H9 (cell line): ENCODE data around the gene SLC35E4. TPM values are rescaled to one million over a fixed set of nuclear protein-coding genes. Genes with fewer than 3 reads are reported as not detected.

Source experiments
- DNase-seq: peaks from one replicate; pipeline ENCODE4 v3.0.0-alpha.2; 2017
- H2AFZ ChIP-seq: one replicate; pipeline ENCODE4 v1.6.1; 2013; ENCODE audit warnings: mild to moderate bottlenecking, low read length, control low read depth, moderate library complexity
- H2AK5ac ChIP-seq: 2 replicates; pipeline ENCODE4 v1.6.1; 2013; ENCODE audit warnings: low read length, control low read depth, mixed read lengths; ENCODE audit not compliant: insufficient read length
- H2BK120ac ChIP-seq: one replicate; pipeline ENCODE4 v1.6.1; 2013; ENCODE audit warnings: low read depth, mild to moderate bottlenecking, low read length, control low read depth, inconsistent platforms; ENCODE audit not compliant: poor library complexity, severe bottlenecking
- H2BK12ac ChIP-seq: 2 replicates; pipeline ENCODE4 v1.6.1; 2013; ENCODE audit warnings: low read length, control low read depth, mixed read lengths, low read depth; ENCODE audit not compliant: insufficient read length
- H2BK15ac ChIP-seq: 2 replicates; pipeline ENCODE4 v1.6.1; 2013; ENCODE audit warnings: low read depth, low read length, control low read depth
- H2BK20ac ChIP-seq: one replicate; pipeline ENCODE4 v1.6.1; 2013; ENCODE audit warnings: low read depth, mild to moderate bottlenecking, low read length, control low read depth, inconsistent platforms; ENCODE audit not compliant: poor library complexity, severe bottlenecking
- H2BK5ac ChIP-seq: 2 replicates; pipeline ENCODE4 v1.6.1; 2013; ENCODE audit warnings: low read length, control low read depth, mixed read lengths; ENCODE audit not compliant: insufficient read length
- H3K14ac ChIP-seq: 2 replicates; pipeline ENCODE4 v1.6.1; 2013; ENCODE audit warnings: low read length, control low read depth; ENCODE audit not compliant: insufficient read depth
- H3K18ac ChIP-seq: 2 replicates; pipeline ENCODE4 v1.6.1; 2013; ENCODE audit warnings: low read depth, mild to moderate bottlenecking, mixed read lengths, low read length, control low read depth; ENCODE audit not compliant: insufficient read length
- H3K23ac ChIP-seq: 2 replicates; pipeline ENCODE4 v1.6.1; 2013; ENCODE audit warnings: low read length, control low read depth, mixed read lengths, low read depth; ENCODE audit not compliant: insufficient read length
- H3K23me2 ChIP-seq: 2 replicates; pipeline ENCODE4 v1.6.1; 2013; ENCODE audit warnings: low read depth, mild to moderate bottlenecking, mixed read lengths, low read length, control low read depth; ENCODE audit not compliant: insufficient read length, poor library complexity, severe bottlenecking
- H3K27ac ChIP-seq: 2 replicates; pipeline ENCODE4 v1.5.1; 2013; ENCODE audit warnings: low read length, control low read depth, mixed read lengths, low read depth; ENCODE audit not compliant: insufficient read length
- H3K27me3 ChIP-seq: 2 replicates; pipeline ENCODE4 v1.6.1; 2013; ENCODE audit warnings: low read length, control low read depth, inconsistent platforms; ENCODE audit not compliant: insufficient read depth
- H3K4ac ChIP-seq: 2 replicates; pipeline ENCODE4 v1.6.1; 2013; ENCODE audit warnings: low read depth, mild to moderate bottlenecking, control low read depth, inconsistent platforms, low read length, moderate library complexity
- H3K4me1 ChIP-seq: 2 replicates; pipeline ENCODE4 v1.6.1; 2013; ENCODE audit warnings: low read length, control low read depth, inconsistent platforms; ENCODE audit not compliant: insufficient read depth
- H3K4me2 ChIP-seq: 2 replicates; pipeline ENCODE4 v1.6.1; 2013; ENCODE audit warnings: low read length, control low read depth, mixed read lengths; ENCODE audit not compliant: insufficient read length, insufficient read depth
- H3K56ac ChIP-seq: 2 replicates; pipeline ENCODE4 v1.6.1; 2013; ENCODE audit warnings: low read depth, mild to moderate bottlenecking, mixed read lengths, low read length, control low read depth; ENCODE audit not compliant: insufficient read length
- H3K79me1 ChIP-seq: 2 replicates; pipeline ENCODE4 v1.6.1; 2013; ENCODE audit warnings: low read depth, mild to moderate bottlenecking, moderate library complexity, low read length, control low read depth, inconsistent platforms; ENCODE audit not compliant: insufficient read depth, poor library complexity, severe bottlenecking
- H3K79me2 ChIP-seq: 2 replicates; pipeline ENCODE4 v1.6.1; 2013; ENCODE audit warnings: low read length, control low read depth, inconsistent platforms; ENCODE audit not compliant: insufficient read depth
- H3K9ac ChIP-seq: 2 replicates; pipeline ENCODE4 v1.6.1; 2013; ENCODE audit warnings: low read length, control low read depth, mixed read lengths; ENCODE audit not compliant: insufficient read length; ENCODE audit errors: extremely low read depth
- H3K9me3 ChIP-seq: one replicate; pipeline ENCODE4 v1.6.1; 2013; ENCODE audit warnings: low read depth, low read length, inconsistent platforms; ENCODE audit not compliant: control insufficient read depth
- H3T11ph ChIP-seq: one replicate; pipeline ENCODE4 v1.6.1; 2013; ENCODE audit warnings: mild to moderate bottlenecking, low read length, control low read depth, inconsistent platforms
- H4K20me1 ChIP-seq: one replicate; pipeline ENCODE4 v1.6.1; 2013; ENCODE audit not compliant: control insufficient read depth, insufficient read length, insufficient read depth
- H4K5ac ChIP-seq: 2 replicates; pipeline ENCODE4 v1.6.1; 2013; ENCODE audit warnings: low read depth, mild to moderate bottlenecking, mixed read lengths, low read length, control low read depth; ENCODE audit not compliant: insufficient read length
- H4K8ac ChIP-seq: replicated peaks from 2 replicates; pipeline ENCODE4 v1.6.1; 2013; ENCODE audit warnings: low read length, control low read depth, mixed read lengths, low read depth; ENCODE audit not compliant: insufficient read length
- H4K91ac ChIP-seq: 2 replicates; pipeline ENCODE4 v1.6.1; 2013; ENCODE audit warnings: low read depth, mild to moderate bottlenecking, moderate library complexity, mixed read lengths, low read length, control low read depth; ENCODE audit not compliant: insufficient read length
- H3K27ac Mint-ChIP-seq, 3 experiments: 2 replicates in 2 of 3; 3 replicates in 1 of 3; pipeline ENCODE4 v1.8.0; 2020 to 2021; ENCODE audit warnings: mixed read lengths in 3 of 3, mild to moderate bottlenecking in 1 of 3, moderate library complexity in 1 of 3
- H3K27me3 Mint-ChIP-seq: 2 replicates; pipeline ENCODE4 v1.8.0; 2021; ENCODE audit warnings: low read depth, mild to moderate bottlenecking, moderate library complexity, mixed read lengths
- H3K36me3 Mint-ChIP-seq, 3 experiments: 2 replicates in 2 of 3; 3 replicates in 1 of 3; pipeline ENCODE4 v1.8.0; 2020 to 2021; ENCODE audit warnings: low read depth in 3 of 3, mixed read lengths in 3 of 3; ENCODE audit not compliant: insufficient read depth in 1 of 3
- H3K4me1 Mint-ChIP-seq, 2 experiments: 2 replicates each; pipeline ENCODE4 v1.8.0; 2020; ENCODE audit warnings: mixed read lengths in 2 of 2
- H3K4me3 Mint-ChIP-seq, 2 experiments: 2 replicates in 1 of 2; 3 replicates in 1 of 2; pipeline ENCODE4 v1.8.0; 2020 to 2021; ENCODE audit warnings: mild to moderate bottlenecking in 2 of 2, mixed read lengths in 2 of 2, moderate library complexity in 1 of 2
- H3K9me3 Mint-ChIP-seq, 2 experiments: 2 replicates in 1 of 2; 3 replicates in 1 of 2; pipeline ENCODE4 v1.8.0; 2020; ENCODE audit warnings: mild to moderate bottlenecking in 2 of 2, mixed read lengths in 2 of 2, moderate library complexity in 1 of 2
- WGBS: extraction: QIAGEN DNeasy Blood & Tissue Kit; methylation state at CpG from one replicate; pipeline ENCODE4 v1.1.7; 2013; ENCODE audit warnings: missing lambda C conversion rate, low lambda C conversion rate, mixed read lengths; ENCODE audit not compliant: insufficient read length; ENCODE audit errors: extremely low coverage; 5-methylcytosine and 5-hydroxymethylcytosine counted together
- total RNA-seq: library from RNA; stranded (reverse); gene quantifications from 2 replicates; pipeline ENCODE4 v1.2.1, GENCODE V29; 2021
- TF ChIP-seq, protein P1 (sequence below): fragments of 200-600 bp; sonication (generic); conservative IDR thresholded peaks from 3 replicates; pipeline ENCODE4 v1.8.0; 2021; ENCODE audit warnings: antibody characterized with exemption, mild to moderate bottlenecking

SLC35E4 gene
- total RNA-seq, 1 experiment from 2014 or later: 3.7 TPM

DNA sequence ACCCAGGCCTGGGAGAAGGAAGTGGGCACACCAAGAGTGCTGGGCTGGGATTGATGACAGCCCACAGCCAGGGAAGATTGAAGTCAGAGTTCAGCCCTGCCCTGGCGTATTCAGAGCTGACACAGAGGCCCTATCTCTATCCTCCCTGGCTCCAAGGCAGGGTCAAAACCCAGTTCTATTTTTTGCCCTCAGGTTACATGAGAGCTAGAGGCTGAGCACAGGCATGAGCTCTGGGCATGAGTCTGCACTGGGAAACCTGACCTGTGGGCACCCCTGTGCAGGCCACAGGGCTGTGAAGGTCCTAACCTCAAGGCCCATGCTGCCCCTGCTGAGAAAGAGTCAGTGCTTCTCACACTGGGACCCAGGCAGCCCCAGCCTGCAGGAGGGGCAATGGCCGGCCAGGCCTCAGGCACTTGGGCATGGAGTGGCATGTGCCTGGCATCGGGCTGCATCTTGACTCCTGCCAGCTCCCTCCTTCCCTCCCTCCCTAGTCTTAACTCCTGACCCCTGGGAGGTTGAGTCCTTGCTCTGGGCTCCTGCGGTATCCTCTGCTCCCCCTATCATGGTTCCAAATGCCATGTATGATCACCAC lies 5.4 kb downstream of the SLC35E4 start:
- Mint-ChIP-seq H3K9me3 (peaks cover 4 to 5% of the 10 kb centered on the region in 2 experiments; a peak in 4 of 5 replicates), H3K27me3 (peaks cover 4% of the 10 kb centered on the region), H3K36me3 (peaks cover 7 to 19% (median 17%) of the 10 kb centered on the region in 3 experiments; a peak in 6 of 7 replicates), H3K27ac (no peak overlapping the region), H3K4me3 (no peak overlapping the region), H3K4me1 (peaks cover 23 to 35% of the 10 kb centered on the region in 2 experiments)
- DNase-seq: no peak
- Histone ChIP-seq H3K56ac (no peak overlapping the region), H3T11ph (no peak overlapping the region), H3K14ac (no peak overlapping the region), H2BK12ac (no peak overlapping the region), H3K9me3 (no peaks in the 10 kb centered on the region), H3K27ac (no peak overlapping the region), H4K8ac (no peak overlapping the region), H2BK15ac (no peak overlapping the region), H2BK120ac (no peak overlapping the region), H3K4me1 (no peaks in the 10 kb centered on the region), H3K23me2 (peaks cover 2% of the 10 kb centered on the region), H2BK20ac (no peak overlapping the region), H4K20me1 (no peaks in the 10 kb centered on the region), H3K4ac (no peak overlapping the region), H4K91ac (no peak overlapping the region), H4K5ac (no peak overlapping the region), H3K79me2 (no peaks in the 10 kb centered on the region), H3K79me1 (no peaks in the 10 kb centered on the region), H3K9ac (no peak overlapping the region), H2BK5ac (no peak overlapping the region), H2AFZ (no peak overlapping the region), H3K27me3 (no peaks in the 10 kb centered on the region; the same call in 1 of the 2 replicates), H2AK5ac (no peak overlapping the region), H3K4me2 (no peak overlapping the region), H3K23ac (no peak overlapping the region), H3K18ac (no peak overlapping the region)
- no CpG with 5 or more reads among the region's 4 CpGs for WGBS
- TF ChIP-seq, protein P1, sequence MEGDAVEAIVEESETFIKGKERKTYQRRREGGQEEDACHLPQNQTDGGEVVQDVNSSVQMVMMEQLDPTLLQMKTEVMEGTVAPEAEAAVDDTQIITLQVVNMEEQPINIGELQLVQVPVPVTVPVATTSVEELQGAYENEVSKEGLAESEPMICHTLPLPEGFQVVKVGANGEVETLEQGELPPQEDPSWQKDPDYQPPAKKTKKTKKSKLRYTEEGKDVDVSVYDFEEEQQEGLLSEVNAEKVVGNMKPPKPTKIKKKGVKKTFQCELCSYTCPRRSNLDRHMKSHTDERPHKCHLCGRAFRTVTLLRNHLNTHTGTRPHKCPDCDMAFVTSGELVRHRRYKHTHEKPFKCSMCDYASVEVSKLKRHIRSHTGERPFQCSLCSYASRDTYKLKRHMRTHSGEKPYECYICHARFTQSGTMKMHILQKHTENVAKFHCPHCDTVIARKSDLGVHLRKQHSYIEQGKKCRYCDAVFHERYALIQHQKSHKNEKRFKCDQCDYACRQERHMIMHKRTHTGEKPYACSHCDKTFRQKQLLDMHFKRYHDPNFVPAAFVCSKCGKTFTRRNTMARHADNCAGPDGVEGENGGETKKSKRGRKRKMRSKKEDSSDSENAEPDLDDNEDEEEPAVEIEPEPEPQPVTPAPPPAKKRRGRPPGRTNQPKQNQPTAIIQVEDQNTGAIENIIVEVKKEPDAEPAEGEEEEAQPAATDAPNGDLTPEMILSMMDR: no peak
